Measurements from ENCODE around the gene CASQ1. TPM values are rescaled to one million over a fixed set of nuclear protein-coding genes. Genes with fewer than 3 reads are reported as not detected.

CASQ1 gene
- total RNA-seq, 1 donor from 2014 or later: 0.27 TPM

GRCh38 chr1:160211046-160211790 lies 20.8 kb downstream of the CASQ1 start:
- H3K27me3 ChIP-seq (ENCODE audit: low read depth): no peaks in the 10 kb centered on the region
- peaks cover 42% of the 10 kb centered on the region for H3K4me1 ChIP-seq
- peak overlapping the region; percentile 18 for H3K27ac ChIP-seq
- no peak overlapping the region for H3K4me3 ChIP-seq
- intact Hi-C loops (cut with DNase I): no loop called here
- peaks cover 69% of the 10 kb centered on the region for H3K36me3 ChIP-seq
- no peak for TF ChIP-seq CTCF (IDR thresholded peaks at IDR 0.05)
- H3K9me3 ChIP-seq: no peaks in the 10 kb centered on the region
- ATAC-seq (no peak), DNase-seq (no peak)

GRCh38 chr1:160214481-160215140 lies 24.2 kb downstream of the CASQ1 start:
- no peak for TF ChIP-seq CTCF (IDR thresholded peaks at IDR 0.05)
- peaks cover 29% of the 10 kb centered on the region for H3K4me1 ChIP-seq
- peaks cover 92% of the 10 kb centered on the region for H3K36me3 ChIP-seq
- H3K27ac ChIP-seq: no peak overlapping the region
- ATAC-seq (no peak), DNase-seq (no peak)
- intact Hi-C loops (cut with DNase I): no loop called here
- no peaks in the 10 kb centered on the region for H3K9me3 ChIP-seq
- H3K27me3 ChIP-seq (ENCODE audit: low read depth): no peaks in the 10 kb centered on the region
- no peak overlapping the region for H3K4me3 ChIP-seq

GRCh38 chr1:160216301-160216700 lies 25.9 kb downstream of the CASQ1 start:
- H3K4me3 ChIP-seq: no peak overlapping the region
- H3K27ac ChIP-seq: no peak overlapping the region
- intact Hi-C loops (cut with DNase I): no loop called here
- peaks cover 100% of the 10 kb centered on the region for H3K36me3 ChIP-seq
- ATAC-seq: no peak
- no peaks in the 10 kb centered on the region for H3K9me3 ChIP-seq
- no peak for TF ChIP-seq CTCF (IDR thresholded peaks at IDR 0.05)
- H3K27me3 ChIP-seq (ENCODE audit: low read depth): no peaks in the 10 kb centered on the region
- DNase-seq: no peak
- H3K4me1 ChIP-seq: peaks cover 22% of the 10 kb centered on the region

GRCh38 chr1:160217481-160218051 lies 27.2 kb downstream of the CASQ1 start:
- H3K27me3 ChIP-seq (ENCODE audit: low read depth): no peaks in the 10 kb centered on the region
- peak overlapping the region; percentile 41 for H3K27ac ChIP-seq
- H3K4me1 ChIP-seq: peaks cover 22% of the 10 kb centered on the region
- DNase-seq (no peak), ATAC-seq (peak in 1 of 2 donors; percentile 31)
- no peaks in the 10 kb centered on the region for H3K9me3 ChIP-seq
- H3K4me3 ChIP-seq: no peak overlapping the region
- H3K36me3 ChIP-seq: peaks cover 100% of the 10 kb centered on the region
- intact Hi-C loops (cut with DNase I): no loop called here
- no peak for TF ChIP-seq CTCF (IDR thresholded peaks at IDR 0.05)

GRCh38 chr1:160219062-160219929 lies 28.9 kb downstream of the CASQ1 start:
- DNase-seq (no peak), ATAC-seq (peak; percentile 60 to 61)
- no peaks in the 10 kb centered on the region for H3K27me3 ChIP-seq (ENCODE audit: low read depth)

More at GRCh38 chr1:160219062-160219929, 28.9 kb downstream of the CASQ1 start:
- Histone ChIP-seq H3K27ac (no peak overlapping the region), H3K36me3 (peaks cover 100% of the 10 kb centered on the region), H3K4me1 (peaks cover 22% of the 10 kb centered on the region), H3K4me3 (no peak overlapping the region), H3K9me3 (no peaks in the 10 kb centered on the region)
- intact Hi-C loops (cut with DNase I): no loop called here
- TF ChIP-seq CTCF (IDR thresholded peaks at IDR 0.05): peak; percentile 55
